T-cell (primary cell): ENCODE results near the gene ARHGEF26. TPM values are rescaled to one million over a fixed set of nuclear protein-coding genes. Genes with fewer than 3 reads are reported as not detected.
A peak's percentile ranks its signal among the peaks of the same experiment; 100 is the strongest.

Experiments used
- ATAC-seq, 4 experiments: fragments of 200-7000 bp in 3 of 4; fragments of 150-1000 bp in 1 of 4; cut with Tn5 transposase; replicated peaks in 1 of 4; 1 replicate in 3 of 4; 2 replicates in 1 of 4; pipeline ENCODE4 v1.10.0; 2021; ENCODE audit warnings: moderate library complexity in 3 of 4, mild to moderate bottlenecking in 2 of 4, moderate number of reproducible peaks in 1 of 4
- CTCF ChIA-PET, 2 donors: fragments of 300-600 bp; sonication (Branson Sonifier 250); formaldehyde crosslinking; loops; one replicate each; lab custom pipeline; 2022; ENCODE audit warnings: antibody characterized with exemption in 2 of 2; lab: Charles Lee
- POLR2A ChIA-PET, 2 donors: fragments of 300-600 bp; sonication (Branson Sonifier 250); formaldehyde crosslinking; loops; one replicate each; lab custom pipeline; 2022; ENCODE audit warnings: antibody characterized with exemption in 2 of 2; lab: Charles Lee
- DNase-seq, 35 experiments: peaks; one replicate each; pipeline versions ENCODE4 v3.0.0 to v3.0.0-alpha.2; 2013 to 2023
- H3K27ac ChIP-seq: one replicate; pipeline ENCODE4 v1.5.1; 2013; ENCODE audit warnings: low read length
- H3K27me3 ChIP-seq, 2 experiments: replicated peaks in 1 of 2; 1 replicate in 1 of 2; 2 replicates in 1 of 2; pipeline versions ENCODE4 v1.6.1 to v1.7.0; 2013; ENCODE audit warnings: low read length in 1 of 2, mixed read lengths in 1 of 2; ENCODE audit not compliant: control insufficient read depth in 2 of 2, insufficient read depth in 2 of 2; ENCODE audit errors: extremely low read depth in 1 of 2
- H3K36me3 ChIP-seq, 2 donors: 1 replicate in 1 of 2; 2 replicates in 1 of 2; pipeline versions ENCODE4 v1.6.1 to v1.7.0; 2013; ENCODE audit warnings: low read length in 1 of 2; ENCODE audit not compliant: control insufficient read depth in 2 of 2, insufficient read depth in 1 of 2; ENCODE audit errors: extremely low read depth in 1 of 2
- H3K4me1 ChIP-seq, 2 experiments: 1 replicate in 1 of 2; 2 replicates in 1 of 2; pipeline versions ENCODE4 v1.6.1 to v1.7.0; 2013; ENCODE audit warnings: low read length in 2 of 2, mixed read lengths in 1 of 2; ENCODE audit not compliant: insufficient read depth in 2 of 2, control insufficient read depth in 1 of 2; ENCODE audit errors: extremely low read depth in 1 of 2
- H3K4me3 ChIP-seq, 2 donors: 1 replicate in 1 of 2; 2 replicates in 1 of 2; pipeline versions ENCODE4 v1.5.1 to v1.7.0; 2013; ENCODE audit warnings: mild to moderate bottlenecking in 2 of 2, low read length in 1 of 2, moderate library complexity in 1 of 2; ENCODE audit not compliant: control insufficient read depth in 1 of 2; ENCODE audit errors: extremely low read depth in 1 of 2
- H3K9me3 ChIP-seq: 2 replicates; pipeline ENCODE4 v1.7.0; 2013
- H3K27ac Mint-ChIP-seq, 2 donors: one replicate each; pipeline ENCODE4 v1.8.0; 2020 to 2021; ENCODE audit warnings: mild to moderate bottlenecking in 2 of 2, mixed read lengths in 2 of 2
- H3K27me3 Mint-ChIP-seq, 2 donors: one replicate each; pipeline ENCODE4 v1.8.0; 2021 to 2022; ENCODE audit warnings: mixed read lengths in 2 of 2
- H3K36me3 Mint-ChIP-seq: one replicate; pipeline ENCODE4 v1.8.0; 2021; ENCODE audit warnings: mixed read lengths
- H3K4me1 Mint-ChIP-seq, 3 donors: one replicate each; pipeline ENCODE4 v1.8.0; 2020 to 2022; ENCODE audit warnings: mixed read lengths in 3 of 3, mild to moderate bottlenecking in 1 of 3
- H3K4me3 Mint-ChIP-seq, 3 donors: one replicate each; pipeline ENCODE4 v1.8.0; 2020 to 2022; ENCODE audit warnings: mild to moderate bottlenecking in 3 of 3, mixed read lengths in 3 of 3, moderate library complexity in 3 of 3
- H3K9me3 Mint-ChIP-seq, 3 donors: one replicate each; pipeline ENCODE4 v1.8.0; 2020 to 2022; ENCODE audit warnings: mixed read lengths in 3 of 3
- WGBS: methylation state at CpG from one replicate; pipeline ENCODE4 v1.1.5; 2013; ENCODE audit warnings: missing lambda C conversion rate; ENCODE audit not compliant: insufficient coverage; 5-methylcytosine and 5-hydroxymethylcytosine counted together
- total RNA-seq, 35 experiments: library from RNA in 6 of 35; stranded (reverse) in 6 of 35; fragments of 120-200 nt in 1 of 35; gene quantifications; one replicate each; pipeline versions ENCODE4 v1.2.1 to v1.2.4 and lab custom pipeline; 2013 to 2026

ARHGEF26 gene
- total RNA-seq, 5 donors from 2014 or later (not counting 1 experiment from before 2014, with no cell fraction given), result 0.12 to 0.29 (median 0.23) TPM

- WGBS, result 83% methylated on average over 1 of the region's 3 CpGs
- DNase-seq (no peak), ATAC-seq (no peak)
- Histone ChIP-seq H3K4me1 (no peaks in the 10 kb centered on the region), H3K36me3 (no peaks in the 10 kb centered on the region), H3K4me3 (no peak overlapping the region), H3K9me3 (no peaks in the 10 kb centered on the region), H3K27me3 (no peaks in the 10 kb centered on the region), H3K27ac (no peak overlapping the region)
- POLR2A ChIA-PET, result no interaction called here
- H3K4me1 Mint-ChIP-seq, result no peaks in the 10 kb centered on the region
- H3K27me3 Mint-ChIP-seq, result peaks cover 10 to 18% of the 10 kb centered on the region in 2 donors
- H3K27ac Mint-ChIP-seq, result no peak overlapping the region
- CTCF ChIA-PET, result no interaction called here
- H3K9me3 Mint-ChIP-seq, result no peaks in the 10 kb centered on the region
- H3K36me3 Mint-ChIP-seq, result no peaks in the 10 kb centered on the region
- no peak overlapping the region for H3K4me3 Mint-ChIP-seq
Measured at GRCh38 chr3:154112146-154112852, 8.9 kb upstream of the ARHGEF26 start.

GRCh38 chr3:154113609-154114008 is 7.6 kb upstream of the ARHGEF26 start:
- Mint-ChIP-seq H3K27ac (no peak overlapping the region), H3K4me1 (no peaks in the 10 kb centered on the region), H3K4me3 (no peak overlapping the region), H3K36me3 (no peaks in the 10 kb centered on the region), H3K27me3 (peaks cover 18 to 26% of the 10 kb centered on the region in 2 donors), H3K9me3 (no peaks in the 10 kb centered on the region)
- H3K4me3 ChIP-seq, result no peak overlapping the region
- peaks cover 0 to 2% of the 10 kb centered on the region in 2 experiments for H3K27me3 ChIP-seq
- ChIA-PET POLR2A (no interaction called here), CTCF (no interaction called here)
- no peaks in the 10 kb centered on the region for H3K4me1 ChIP-seq
- no peak for ATAC-seq
- H3K27ac ChIP-seq, result no peak overlapping the region
- 90% methylated on average over 3 of the region's 5 CpGs for WGBS
- no peak for DNase-seq
- H3K36me3 ChIP-seq, result no peaks in the 10 kb centered on the region
- no peaks in the 10 kb centered on the region for H3K9me3 ChIP-seq

GRCh38 chr3:154115332-154115731 is 5.9 kb upstream of the ARHGEF26 start:
- Histone ChIP-seq H3K27me3 (peaks cover 3 to 4% of the 10 kb centered on the region in 2 experiments), H3K36me3 (no peaks in the 10 kb centered on the region), H3K9me3 (no peaks in the 10 kb centered on the region), H3K4me3 (no peak overlapping the region), H3K4me1 (no peaks in the 10 kb centered on the region), H3K27ac (no peak overlapping the region)
- ATAC-seq (no peak), DNase-seq (no peak)
- Mint-ChIP-seq H3K27me3 (peaks cover 32 to 39% of the 10 kb centered on the region in 2 donors), H3K4me1 (peaks cover 0 to under 1% (median under 1%) of the 10 kb centered on the region in 3 donors), H3K9me3 (no peaks in the 10 kb centered on the region), H3K4me3 (no peak overlapping the region), H3K36me3 (no peaks in the 10 kb centered on the region), H3K27ac (no peak overlapping the region)
- ChIA-PET POLR2A (no interaction called here), CTCF (interaction anchor here in 1 of 2 donors (1.1 kb wide), 1 partner anchor 26 kb away, joined by 3 read pairs; no protein-coding TSS in a partner anchor)
- no CpG with 5 or more reads among the region's 2 CpGs for WGBS

GRCh38 chr3:154119951-154120350 is 1.2 kb upstream of the ARHGEF26 start:
- no peak for ATAC-seq
- peak overlapping the region in 1 of 3 donors; percentile 78 for H3K4me3 Mint-ChIP-seq

GRCh38 chr3:154121701-154122551 is 736 bp downstream of the ARHGEF26 start:
- DNase-seq (peak in 9 of 35 experiments; percentile 1 to 6 (median 3)), ATAC-seq (peak; percentile 27 to 59 (median 44))
- Histone ChIP-seq H3K27ac (no peak overlapping the region), H3K27me3 (peaks cover 4 to 30% of the 10 kb centered on the region in 2 experiments), H3K4me3 (peak overlapping the region; percentile 57 to 97), H3K36me3 (no peaks in the 10 kb centered on the region), H3K4me1 (peaks cover 9 to 22% of the 10 kb centered on the region in 2 experiments), H3K9me3 (no peaks in the 10 kb centered on the region)
- CTCF ChIA-PET, result no interaction called here
- Mint-ChIP-seq H3K9me3 (no peaks in the 10 kb centered on the region), H3K27ac (no peak overlapping the region), H3K4me1 (peaks cover 18 to 25% (median 18%) of the 10 kb centered on the region in 3 donors), H3K36me3 (no peaks in the 10 kb centered on the region), H3K27me3 (peaks cover 57 to 59% of the 10 kb centered on the region in 2 donors), H3K4me3 (peak overlapping the region; percentile 72 to 78 (median 72))
- POLR2A ChIA-PET, result no interaction called here
- WGBS, result 5% methylated on average over 74 of the region's 76 CpGs

More at GRCh38 chr3:154119951-154120350, 1.2 kb upstream of the ARHGEF26 start:
- ChIA-PET POLR2A (no interaction called here), CTCF (no interaction called here)
- no peaks in the 10 kb centered on the region for H3K36me3 Mint-ChIP-seq
- Histone ChIP-seq H3K27ac (no peak overlapping the region), H3K4me3 (no peak overlapping the region), H3K27me3 (peaks cover 4 to 30% of the 10 kb centered on the region in 2 experiments), H3K36me3 (no peaks in the 10 kb centered on the region), H3K9me3 (no peaks in the 10 kb centered on the region), H3K4me1 (peaks cover 9 to 22% of the 10 kb centered on the region in 2 experiments)
- H3K27me3 Mint-ChIP-seq, result peaks cover 49 to 61% of the 10 kb centered on the region in 2 donors
- no peaks in the 10 kb centered on the region for H3K9me3 Mint-ChIP-seq
- peaks cover 18 to 25% (median 18%) of the 10 kb centered on the region in 3 donors for H3K4me1 Mint-ChIP-seq
- no peak for DNase-seq
- WGBS, result no CpG with 5 or more reads among the region's 2 CpGs
- no peak overlapping the region for H3K27ac Mint-ChIP-seq

GRCh38 chr3:154122552-154122911 is 1.3 kb downstream of the ARHGEF26 start:
- no peak for ATAC-seq
- Mint-ChIP-seq H3K4me1 (peaks cover 18 to 25% (median 18%) of the 10 kb centered on the region in 3 donors), H3K9me3 (no peaks in the 10 kb centered on the region), H3K4me3 (peak overlapping the region; percentile 47 to 78 (median 72)), H3K27ac (no peak overlapping the region), H3K27me3 (peaks cover 53 to 58% of the 10 kb centered on the region in 2 donors), H3K36me3 (no peaks in the 10 kb centered on the region)
- H3K4me3 ChIP-seq, result peak overlapping the region; percentile 2 to 97
- POLR2A ChIA-PET, result no interaction called here
- H3K9me3 ChIP-seq, result no peaks in the 10 kb centered on the region
- DNase-seq, result no peak
- WGBS, result 15% methylated on average over 15 of the region's 18 CpGs
- peaks cover 9 to 22% of the 10 kb centered on the region in 2 experiments for H3K4me1 ChIP-seq
- no peak overlapping the region for H3K27ac ChIP-seq
- CTCF ChIA-PET, result no interaction called here
- H3K27me3 ChIP-seq, result peaks cover 4 to 30% of the 10 kb centered on the region in 2 experiments
- no peaks in the 10 kb centered on the region for H3K36me3 ChIP-seq
